Activated naive CD4-positive, alpha-beta T cell treated with anti-CD3 and anti-CD28 coated beads, Interleukin-2, amount 50 U/mL, for 24 hours (primary cell): ENCODE measurements around the gene KRTAP10-4.
"Not testable (repeated sequence)": the region's sequence is repeated elsewhere in the genome, so short reads cannot be mapped to it uniquely, and the experiment has no call there.

ENCODE experiments used
- H3K27ac Mint-ChIP-seq: one replicate; pipeline ENCODE4 v1.8.0; 2021; ENCODE audit warnings: mild to moderate bottlenecking, mixed read lengths
- H3K27me3 Mint-ChIP-seq: one replicate; pipeline ENCODE4 v1.8.0; 2021; ENCODE audit warnings: mixed read lengths
- H3K36me3 Mint-ChIP-seq: one replicate; pipeline ENCODE4 v1.8.0; 2021; ENCODE audit warnings: mixed read lengths
- H3K4me1 Mint-ChIP-seq: one replicate; pipeline ENCODE4 v1.8.0; 2021; ENCODE audit warnings: mixed read lengths
- H3K4me3 Mint-ChIP-seq: one replicate; pipeline ENCODE4 v1.8.0; 2021; ENCODE audit warnings: mild to moderate bottlenecking, mixed read lengths
- H3K9me3 Mint-ChIP-seq: one replicate; pipeline ENCODE4 v1.8.0; 2021; ENCODE audit warnings: mixed read lengths

KRTAP10-4 gene

DNA sequence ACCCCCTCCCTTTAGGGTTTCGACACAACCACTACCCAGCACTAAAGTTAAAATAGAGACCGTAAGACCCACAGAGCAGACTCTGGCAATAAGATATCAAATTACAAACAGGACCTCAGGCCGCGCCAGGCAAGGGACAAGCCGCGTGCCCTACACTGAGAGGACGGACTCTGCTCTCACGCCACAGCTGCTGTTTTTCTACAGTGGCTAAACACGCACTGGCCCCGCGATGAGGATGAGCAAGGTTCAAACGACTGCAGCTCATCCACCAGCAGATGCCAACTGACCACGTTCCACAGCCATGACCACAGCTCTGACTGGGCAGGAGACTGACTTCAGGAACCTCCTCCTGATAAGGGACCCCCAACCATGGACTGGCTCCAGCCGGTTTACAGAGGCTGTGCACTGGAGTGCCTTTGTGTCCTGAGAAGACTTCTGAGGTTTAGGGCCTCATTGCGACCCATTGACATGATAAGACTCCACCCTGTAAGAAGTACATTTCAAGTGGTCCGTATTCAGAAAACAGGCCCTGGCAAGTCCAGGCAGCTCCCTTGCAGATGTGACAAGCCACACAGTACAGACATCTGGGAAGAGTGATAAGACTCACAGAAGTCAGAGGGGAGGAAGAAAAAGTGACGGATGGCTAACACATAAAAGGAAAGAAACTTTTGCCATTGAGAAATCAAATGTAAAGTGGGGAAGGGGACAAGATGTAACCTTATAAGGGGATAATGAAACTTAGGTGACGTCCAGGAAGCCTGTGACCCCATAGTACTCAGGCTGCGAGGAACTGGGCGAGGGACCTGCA, 20.3 kb downstream of the KRTAP10-4 start:
- Mint-ChIP-seq H3K4me3 (no peak overlapping the region), H3K27ac (peak overlapping the region; percentile 61), H3K4me1 (peaks cover 3% of the 10 kb centered on the region), H3K9me3 (no peaks in the 10 kb centered on the region), H3K36me3 (peaks cover 1% of the 10 kb centered on the region), H3K27me3 (no peaks in the 10 kb centered on the region)

DNA sequence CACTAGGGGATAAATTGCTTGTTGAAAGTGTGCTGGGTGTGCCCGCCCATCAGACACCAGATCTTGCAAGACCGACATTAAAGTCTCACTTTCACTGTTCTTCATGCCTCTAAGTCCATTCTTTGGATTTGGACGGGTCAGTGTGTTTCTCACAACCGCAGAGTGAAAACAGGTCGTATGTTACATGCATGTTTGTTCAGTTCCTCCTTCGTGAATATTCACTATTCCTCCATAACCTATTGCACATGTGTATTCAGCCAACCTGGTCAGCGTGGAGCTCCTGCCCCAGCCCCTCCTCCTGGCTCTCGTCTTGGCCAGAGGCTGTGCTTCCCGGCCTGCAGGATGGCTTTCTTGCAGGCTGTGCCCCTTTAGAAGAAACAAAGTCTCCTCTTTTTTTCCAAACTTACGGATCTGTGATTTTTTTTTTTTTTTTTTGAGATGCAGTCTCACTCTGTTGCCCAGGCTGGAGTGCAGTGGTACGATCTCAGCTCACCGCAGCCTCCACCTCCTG, 20.9 kb downstream of the KRTAP10-4 start:
- no peak overlapping the region for H3K4me3 Mint-ChIP-seq
- H3K27me3 Mint-ChIP-seq = no peaks in the 10 kb centered on the region
- no peaks in the 10 kb centered on the region for H3K9me3 Mint-ChIP-seq
- H3K27ac Mint-ChIP-seq = no peak overlapping the region
- H3K36me3 Mint-ChIP-seq = peaks cover 1% of the 10 kb centered on the region
- peaks cover 3% of the 10 kb centered on the region for H3K4me1 Mint-ChIP-seq

DNA sequence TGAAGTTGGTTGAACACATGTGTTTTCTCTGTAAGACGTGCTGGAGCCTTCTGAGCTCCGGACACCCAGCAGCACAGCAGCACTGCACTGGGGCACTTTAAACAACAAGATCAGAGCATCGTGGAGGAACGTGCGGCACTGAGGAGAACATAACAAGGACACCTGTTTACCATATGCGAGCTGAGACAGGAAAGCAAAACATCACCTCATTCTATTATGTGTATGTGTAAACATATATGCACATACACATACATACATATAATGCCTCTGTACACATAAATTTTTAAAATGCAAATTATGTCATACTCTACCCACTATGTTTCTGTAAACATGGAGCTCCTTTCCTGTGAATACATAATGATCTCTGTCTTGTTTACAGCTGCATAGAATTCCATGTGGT, 22.0 kb downstream of the KRTAP10-4 start:
- Mint-ChIP-seq H3K27me3 (no peaks in the 10 kb centered on the region), H3K4me3 (no peak overlapping the region), H3K27ac (no peak overlapping the region), H3K9me3 (no peaks in the 10 kb centered on the region), H3K4me1 (peaks cover 3% of the 10 kb centered on the region), H3K36me3 (peaks cover 1% of the 10 kb centered on the region)

- Mint-ChIP-seq H3K27me3 (no peaks in the 10 kb centered on the region), H3K4me1 (peaks cover 3% of the 10 kb centered on the region), H3K9me3 (no peaks in the 10 kb centered on the region), H3K27ac (no peak overlapping the region), H3K4me3 (no peak overlapping the region), H3K36me3 (peaks cover 1% of the 10 kb centered on the region)
Measured at GRCh38 chr21:44596068-44596725, 22.7 kb downstream of the KRTAP10-4 start.

- H3K9me3 Mint-ChIP-seq = no peaks in the 10 kb centered on the region
- no peaks in the 10 kb centered on the region for H3K27me3 Mint-ChIP-seq
- peaks cover 1% of the 10 kb centered on the region for H3K36me3 Mint-ChIP-seq
- no peak overlapping the region for H3K4me3 Mint-ChIP-seq
- no peak overlapping the region for H3K27ac Mint-ChIP-seq
- H3K4me1 Mint-ChIP-seq = peaks cover 3% of the 10 kb centered on the region
Measured at GRCh38 chr21:44598061-44598460, 24.5 kb downstream of the KRTAP10-4 start.

DNA sequence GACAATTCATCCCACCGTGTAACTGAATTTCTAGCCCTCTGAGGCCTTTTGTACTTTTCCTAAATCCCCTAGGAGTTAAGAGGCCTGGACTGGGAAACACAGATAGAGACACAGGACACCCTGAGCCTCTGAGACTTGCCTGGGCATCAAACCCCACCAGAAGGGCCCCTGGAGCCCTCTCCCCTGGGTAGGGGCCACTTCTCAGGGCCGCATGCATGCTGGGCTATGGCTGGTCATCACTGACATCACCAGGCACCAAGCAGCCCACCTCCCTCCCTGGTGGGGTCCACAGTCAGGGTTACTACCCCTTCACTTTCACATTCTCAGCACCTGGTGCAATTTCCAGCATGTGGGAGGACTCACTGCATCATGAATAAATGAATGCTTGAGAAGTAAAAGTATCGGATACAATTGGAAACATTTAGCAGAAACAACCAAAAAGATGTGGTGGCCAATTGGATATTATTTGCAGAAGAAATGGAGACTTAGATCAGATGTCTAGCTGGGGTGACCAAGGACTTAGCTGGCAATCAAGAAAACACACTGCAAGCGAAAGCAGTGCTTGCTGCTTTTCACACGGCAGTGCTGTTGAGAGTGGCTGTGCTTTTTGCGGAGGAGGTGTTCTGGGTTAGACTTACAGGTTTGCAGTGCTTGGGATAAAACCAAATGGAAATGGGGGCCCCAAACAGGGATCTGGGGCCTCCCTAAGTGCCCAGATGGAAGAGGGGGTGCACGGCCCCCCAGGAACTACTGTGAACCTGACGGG, 25.9 kb downstream of the KRTAP10-4 start:
- Mint-ChIP-seq H3K4me3 (no peak overlapping the region), H3K27ac (no peak overlapping the region), H3K36me3 (peaks cover 1% of the 10 kb centered on the region)

DNA sequence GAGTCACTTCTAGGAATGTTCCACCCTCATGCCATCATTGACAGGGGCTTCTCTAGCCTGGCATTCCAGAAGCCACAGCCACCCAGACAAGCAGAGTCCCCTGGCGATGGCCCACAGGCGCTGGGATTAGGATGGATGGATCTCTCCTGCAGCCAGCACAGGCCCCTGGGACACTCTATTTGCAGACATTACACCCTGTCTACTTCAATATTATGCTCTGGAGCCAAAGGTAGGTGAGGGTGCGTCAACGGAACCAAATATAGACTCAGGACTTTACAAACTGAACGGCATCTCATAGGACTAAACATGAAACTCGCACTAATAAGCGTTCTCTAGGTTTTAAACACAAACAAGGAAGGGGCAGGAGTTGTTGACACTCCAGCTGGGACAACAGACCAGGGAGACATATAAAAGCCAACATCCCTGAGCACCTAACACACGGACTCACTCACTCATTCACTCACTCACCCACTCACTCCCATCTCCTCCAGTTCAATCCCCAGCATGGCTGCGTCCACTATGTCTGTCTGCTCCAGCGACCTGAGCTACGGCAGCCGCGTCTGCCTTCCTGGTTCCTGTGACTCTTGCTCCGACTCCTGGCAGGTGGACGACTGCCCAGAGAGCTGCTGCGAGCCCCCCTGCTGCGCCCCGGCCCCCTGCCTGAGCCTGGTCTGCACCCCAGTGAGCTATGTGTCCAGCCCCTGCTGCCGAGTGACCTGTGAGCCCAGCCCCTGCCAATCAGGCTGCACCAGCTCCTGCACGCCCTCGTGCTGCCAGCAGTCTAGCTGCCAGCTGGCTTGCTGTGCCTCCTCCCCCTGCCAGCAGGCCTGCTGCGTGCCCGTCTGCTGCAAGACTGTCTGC, 26.8 kb downstream of the KRTAP10-4 start, which contains the start of gene KRTAP10-7:
Gene KRTAP10-7 (plus strand): TSS at position 480 of the 861 bp plus-strand sequence. CDS start 25 bp downstream, at position 505.
- H3K4me3 Mint-ChIP-seq, H3K9me3 Mint-ChIP-seq, H3K4me1 Mint-ChIP-seq, H3K27me3 Mint-ChIP-seq, H3K27ac Mint-ChIP-seq, H3K36me3 Mint-ChIP-seq: not testable (repeated sequence)

More for the DNA sequence above, 25.9 kb downstream of the KRTAP10-4 start:
- no peaks in the 10 kb centered on the region for H3K9me3 Mint-ChIP-seq
- H3K4me1 Mint-ChIP-seq = peaks cover 3% of the 10 kb centered on the region
- H3K27me3 Mint-ChIP-seq = no peaks in the 10 kb centered on the region

- not testable (repeated sequence) for H3K9me3 Mint-ChIP-seq, H3K27me3 Mint-ChIP-seq, H3K4me3 Mint-ChIP-seq, H3K27ac Mint-ChIP-seq, H3K36me3 Mint-ChIP-seq, H3K4me1 Mint-ChIP-seq
Measured at GRCh38 chr21:44601091-44601490, 27.6 kb downstream of the KRTAP10-4 start.

GRCh38 chr21:44601596-44602462, 28.3 kb downstream of the KRTAP10-4 start:
- Mint-ChIP-seq H3K27ac (no peak overlapping the region), H3K9me3 (no peaks in the 10 kb centered on the region), H3K36me3 (peaks cover 1% of the 10 kb centered on the region), H3K4me1 (no peaks in the 10 kb centered on the region), H3K27me3 (no peaks in the 10 kb centered on the region), H3K4me3 (no peak overlapping the region)

DNA sequence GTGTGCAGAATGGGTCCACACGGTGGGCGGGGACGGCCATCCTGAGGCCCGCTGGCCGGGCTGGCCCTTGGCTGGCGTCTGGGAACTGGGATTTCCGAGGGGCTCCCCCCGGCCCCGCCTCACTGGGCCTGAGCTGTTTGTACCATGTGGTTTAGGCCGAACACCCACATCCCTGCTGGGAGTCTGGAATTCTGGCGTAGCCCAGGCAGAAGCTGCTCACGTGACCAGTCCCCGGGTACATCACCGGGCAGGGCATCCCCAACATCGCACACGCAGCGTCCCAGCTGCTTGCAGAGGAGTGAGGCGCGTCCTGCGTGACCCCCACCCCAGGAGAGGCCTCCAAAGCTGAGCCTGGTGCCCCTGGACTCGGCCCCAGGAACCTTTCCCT, 28.9 kb downstream of the KRTAP10-4 start:
- Mint-ChIP-seq H3K4me1 (no peaks in the 10 kb centered on the region), H3K4me3 (no peak overlapping the region), H3K9me3 (no peaks in the 10 kb centered on the region), H3K27me3 (no peaks in the 10 kb centered on the region), H3K36me3 (peaks cover 1% of the 10 kb centered on the region), H3K27ac (no peak overlapping the region)

- Mint-ChIP-seq H3K4me1 (no peaks in the 10 kb centered on the region), H3K4me3 (no peak overlapping the region), H3K9me3 (no peaks in the 10 kb centered on the region), H3K36me3 (peaks cover 1% of the 10 kb centered on the region), H3K27me3 (no peaks in the 10 kb centered on the region), H3K27ac (no peak overlapping the region)
Measured at GRCh38 chr21:44603109-44603875, 29.8 kb downstream of the KRTAP10-4 start.

- H3K36me3 Mint-ChIP-seq = peaks cover 2% of the 10 kb centered on the region
- H3K27ac Mint-ChIP-seq = no peak overlapping the region
- H3K9me3 Mint-ChIP-seq = peaks cover 3% of the 10 kb centered on the region
- no peaks in the 10 kb centered on the region for H3K27me3 Mint-ChIP-seq
- no peak overlapping the region for H3K4me3 Mint-ChIP-seq
- no peaks in the 10 kb centered on the region for H3K4me1 Mint-ChIP-seq
Measured at GRCh38 chr21:44603911-44604310, 30.4 kb downstream of the KRTAP10-4 start.

GRCh38 chr21:44606495-44606894, 33.0 kb downstream of the KRTAP10-4 start:
- no peak overlapping the region for H3K4me3 Mint-ChIP-seq
- H3K27me3 Mint-ChIP-seq = no peaks in the 10 kb centered on the region
- no peaks in the 10 kb centered on the region for H3K4me1 Mint-ChIP-seq
- peaks cover 14% of the 10 kb centered on the region for H3K9me3 Mint-ChIP-seq
- H3K27ac Mint-ChIP-seq = no peak overlapping the region
- peaks cover 7% of the 10 kb centered on the region for H3K36me3 Mint-ChIP-seq

DNA sequence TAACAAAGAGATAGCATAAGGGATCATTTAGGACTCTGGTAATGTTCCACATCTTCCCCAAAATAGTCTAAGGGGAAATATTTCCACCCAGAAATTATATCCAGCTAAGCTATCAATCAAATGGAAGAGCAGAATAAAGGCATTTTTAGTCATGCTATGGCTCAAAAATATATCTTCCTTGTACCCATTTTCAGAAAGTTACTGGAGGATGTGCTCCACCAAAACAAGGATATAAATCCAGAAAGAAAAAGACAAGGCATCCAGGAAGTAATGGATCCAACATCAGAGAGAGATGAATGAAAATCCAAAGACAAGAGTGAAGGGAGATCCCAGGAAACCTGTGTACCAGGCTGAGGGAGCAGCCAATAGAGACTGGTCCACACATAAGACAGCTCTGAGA, 35.7 kb downstream of the KRTAP10-4 start:
- peaks cover 14% of the 10 kb centered on the region for H3K9me3 Mint-ChIP-seq
- no peaks in the 10 kb centered on the region for H3K27me3 Mint-ChIP-seq
- H3K4me3 Mint-ChIP-seq = no peak overlapping the region
- no peak overlapping the region for H3K27ac Mint-ChIP-seq
- H3K36me3 Mint-ChIP-seq = peaks cover 7% of the 10 kb centered on the region
- H3K4me1 Mint-ChIP-seq = peaks cover 5% of the 10 kb centered on the region
